Smooth muscle cell (in vitro differentiated cells): ENCODE data around the gene AP2A2. TPM values are rescaled to one million over a fixed set of nuclear protein-coding genes. Genes with fewer than 3 reads are reported as not detected.

ENCODE experiments used
- DNase-seq: peaks from one replicate; lab custom pipeline; 2025; ENCODE audit not compliant: unreplicated experiment; lab: John Stamatoyannopoulos, UW
- H2AFZ ChIP-seq: fragments of 200-600 bp; sonication (generic); 2 replicates; pipeline ENCODE4 v1.6.0; 2016; ENCODE audit warnings: antibody characterized with exemption, low read depth, mild to moderate bottlenecking
- H3F3A ChIP-seq: fragments of 200-600 bp; sonication (generic); 2 replicates; pipeline ENCODE4 v1.6.0; 2017; ENCODE audit warnings: antibody characterized with exemption, low read depth
- H3K27ac ChIP-seq: fragments of 200-600 bp; sonication (generic); 2 replicates; pipeline ENCODE4 v1.5.1; 2016; ENCODE audit warnings: low read depth, mild to moderate bottlenecking
- H3K27me3 ChIP-seq: fragments of 200-600 bp; sonication (generic); 2 replicates; pipeline ENCODE4 v1.6.1; 2016; ENCODE audit warnings: low read depth, mild to moderate bottlenecking
- H3K36me3 ChIP-seq: fragments of 200-600 bp; sonication (generic); 2 replicates; pipeline ENCODE4 v1.5.1; 2016; ENCODE audit warnings: low read depth
- H3K4me1 ChIP-seq: fragments of 200-600 bp; sonication (generic); 2 replicates; pipeline ENCODE4 v1.5.1; 2016; ENCODE audit warnings: low read depth
- H3K4me2 ChIP-seq: fragments of 200-600 bp; sonication (generic); 2 replicates; pipeline ENCODE4 v1.6.0; 2016; ENCODE audit warnings: mild to moderate bottlenecking
- H3K4me3 ChIP-seq: fragments of 200-600 bp; sonication (generic); 2 replicates; pipeline ENCODE4 v1.5.1; 2016; ENCODE audit warnings: mild to moderate bottlenecking
- H3K79me2 ChIP-seq: fragments of 200-600 bp; sonication (generic); 2 replicates; pipeline ENCODE4 v1.6.0; 2016; ENCODE audit warnings: low read depth, mild to moderate bottlenecking
- H3K9ac ChIP-seq: fragments of 200-600 bp; sonication (generic); 2 replicates; pipeline ENCODE4 v1.6.0; 2016; ENCODE audit warnings: low read depth
- H3K9me3 ChIP-seq: fragments of 200-600 bp; sonication (generic); replicated peaks from 2 replicates; pipeline ENCODE4 v1.5.1; 2016; ENCODE audit warnings: low read depth
- H4K20me1 ChIP-seq: fragments of 200-600 bp; sonication (generic); 2 replicates; pipeline ENCODE4 v1.6.0; 2016; ENCODE audit warnings: low read depth
- CTCF ChIP-seq: fragments of 200-600 bp; sonication (generic); IDR thresholded peaks from 2 replicates; pipeline ENCODE4 v1.5.1; 2017; ENCODE audit warnings: borderline replicate concordance, mild to moderate bottlenecking, antibody characterized with exemption; ENCODE audit not compliant: insufficient read depth, poor library complexity, severe bottlenecking
- WGBS: methylation state at CpG from one replicate; pipeline ENCODE4 v1.1.7; 2016; ENCODE audit warnings: low lambda C conversion rate; 5-methylcytosine and 5-hydroxymethylcytosine counted together
- polyA plus RNA-seq: library from polyadenylated mRNA; unstranded; fragments of >200 nt; fragmentation: Nextera tagmentation; extraction: Ambion mirVana; gene quantifications from 2 replicates; pipeline ENCODE4 v1.2.1, GENCODE V29; 2016
- total RNA-seq: library from RNA; depleted of rRNA; stranded (reverse); fragments of >200 nt; gene quantifications from 2 replicates; pipeline ENCODE4 v1.2.3, GENCODE V29; 2014

The AP2A2 gene
- total and polyA plus RNA-seq, 2 experiments from 2014 or later: 25.1 to 35.8 TPM

GRCh38 chr11:970319-970871 is 44.7 kb downstream of the AP2A2 start:
- H2AFZ ChIP-seq: no peak overlapping the region
- no peak for TF ChIP-seq CTCF
- H3K4me3 ChIP-seq: no peak overlapping the region
- peaks cover 75% of the 10 kb centered on the region for H4K20me1 ChIP-seq
- H3K27me3 ChIP-seq: no peaks in the 10 kb centered on the region
- H3F3A ChIP-seq: no peaks in the 10 kb centered on the region
- no peaks in the 10 kb centered on the region for H3K36me3 ChIP-seq
- H3K79me2 ChIP-seq: peaks cover 33% of the 10 kb centered on the region
- no peaks in the 10 kb centered on the region for H3K9me3 ChIP-seq
- no peak for DNase-seq
- no peaks in the 10 kb centered on the region for H3K4me1 ChIP-seq
- WGBS: 89% methylated on average over 26 of the region's 26 CpGs
- no peak overlapping the region for H3K9ac ChIP-seq
- H3K4me2 ChIP-seq: no peak overlapping the region
- no peak overlapping the region for H3K27ac ChIP-seq

DNA sequence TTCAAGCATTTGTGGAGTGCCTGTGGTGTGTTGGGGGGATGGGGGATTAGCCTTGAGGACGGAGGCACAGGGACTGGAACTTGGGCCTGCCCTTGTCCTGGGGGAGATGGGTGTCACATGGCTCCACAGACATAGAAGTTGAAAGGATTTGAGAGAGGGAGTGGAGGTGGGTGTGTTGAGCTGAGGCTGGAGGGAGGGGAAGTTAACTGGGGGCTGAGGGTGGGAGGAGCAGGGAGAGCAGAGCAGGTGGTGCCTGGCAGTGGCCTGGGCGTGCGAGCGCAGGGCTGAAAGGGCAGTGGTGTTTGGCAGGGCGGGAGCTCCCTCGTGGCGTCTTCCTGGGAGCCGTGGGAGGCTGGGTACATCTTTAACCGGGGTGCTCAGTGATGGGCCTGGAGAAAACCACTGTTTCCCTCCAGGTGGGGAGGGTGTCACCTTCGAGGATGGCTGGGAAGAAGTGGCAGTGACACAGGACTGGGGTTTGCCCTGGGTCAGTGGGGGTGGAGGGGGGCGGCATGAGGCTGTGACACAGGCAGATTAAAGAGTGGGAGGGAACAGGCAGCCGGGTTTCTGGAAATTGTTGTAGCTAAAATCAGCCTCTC is 45.5 kb downstream of the AP2A2 start:
- Histone ChIP-seq H3K27me3 (no peaks in the 10 kb centered on the region), H3F3A (no peaks in the 10 kb centered on the region), H4K20me1 (peaks cover 73% of the 10 kb centered on the region), H3K4me3 (no peak overlapping the region), H3K9me3 (no peaks in the 10 kb centered on the region), H2AFZ (no peak overlapping the region), H3K4me2 (no peak overlapping the region), H3K9ac (no peak overlapping the region), H3K36me3 (no peaks in the 10 kb centered on the region), H3K4me1 (no peaks in the 10 kb centered on the region), H3K79me2 (peaks cover 25% of the 10 kb centered on the region), H3K27ac (no peak overlapping the region)
- no peak for DNase-seq
- WGBS: 98% methylated on average over 9 of the region's 12 CpGs
- no peak for TF ChIP-seq CTCF

- Histone ChIP-seq H3K79me2 (peaks cover 18% of the 10 kb centered on the region), H3F3A (no peaks in the 10 kb centered on the region), H3K36me3 (no peaks in the 10 kb centered on the region), H3K9me3 (no peaks in the 10 kb centered on the region), H4K20me1 (peaks cover 74% of the 10 kb centered on the region), H3K4me1 (no peaks in the 10 kb centered on the region), H2AFZ (no peak overlapping the region), H3K27me3 (no peaks in the 10 kb centered on the region), H3K4me2 (no peak overlapping the region), H3K9ac (no peak overlapping the region), H3K27ac (no peak overlapping the region), H3K4me3 (no peak overlapping the region)
- no peak for TF ChIP-seq CTCF
- 96% methylated on average over 31 of the region's 31 CpGs for WGBS
- no peak for DNase-seq
These were observed 46.2 kb downstream of the AP2A2 start for GRCh38 chr11:971731-972365.
